Occipital lobe (tissue), 3 donors: ENCODE results near the gene ZNF345. TPM values are rescaled to one million over a fixed set of nuclear protein-coding genes. Genes with fewer than 3 reads are reported as not detected.

Experiments used
- DNase-seq: peaks from one replicate; lab custom pipeline; 2025; lab: John Stamatoyannopoulos, UW
- small RNA-seq: library from RNA; depleted of rRNA; stranded (forward); fragments of <200 nt; gene quantifications from one replicate; pipeline ENCODE3, GENCODE V24; 2014
- total RNA-seq: library from RNA; depleted of rRNA; stranded (reverse); fragments of >200 nt; gene quantifications from one replicate; pipeline ENCODE4 v1.2.3, GENCODE V29; 2014

ZNF345 gene
- total RNA-seq, 1 donor from 2014 or later, result 17.8 TPM

DNA sequence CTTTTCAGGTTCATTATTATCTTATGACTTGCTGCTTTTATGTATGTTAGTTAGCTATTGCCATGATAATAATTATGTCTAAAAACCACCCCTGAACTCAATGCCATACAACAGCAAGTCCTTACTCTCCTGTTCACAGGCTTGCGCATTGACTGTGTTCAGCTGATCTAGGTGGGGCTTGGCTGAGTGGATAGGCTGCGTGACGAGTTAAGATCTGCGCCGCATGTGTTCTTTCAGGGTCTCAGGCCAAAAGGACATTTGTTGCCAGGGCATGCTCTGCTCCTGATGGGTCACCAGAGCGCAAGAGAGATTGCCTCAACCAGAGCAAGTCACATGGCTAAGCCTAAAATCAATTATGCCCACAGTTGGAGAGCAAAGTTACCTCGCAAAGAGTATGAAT is 66.3 kb downstream of the ZNF345 start:
- no peak for DNase-seq

DNA sequence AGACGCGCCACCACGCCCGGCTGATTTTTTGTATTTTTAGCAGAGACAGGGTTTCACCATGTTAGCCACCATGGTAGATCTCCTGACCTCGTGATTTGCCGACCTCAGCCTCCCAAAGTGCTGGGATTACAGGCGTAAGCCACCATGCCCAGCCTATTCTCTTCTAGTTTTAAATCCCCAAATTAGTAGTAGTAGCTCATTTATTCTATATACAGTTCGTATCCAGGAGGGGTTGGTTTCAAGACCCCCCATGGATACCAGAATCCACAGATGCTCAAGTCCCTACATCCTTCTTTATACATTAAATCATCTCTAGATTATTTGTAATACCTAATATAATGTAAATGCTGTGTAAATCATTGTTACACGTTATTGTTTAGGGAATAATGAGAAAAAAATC is 67.4 kb downstream of the ZNF345 start:
- no peak for DNase-seq

Small RNA genes lying within 50 kb of the gene (small RNA-seq; reads per million reads assigned to genes)
- not detected for gene RF00019

Other genes with a start within 250 kb of the ZNF345 start
- 110 TPM for gene ZNF382, start 245.6 kb upstream of the ZNF345 start, total RNA-seq
- gene ZNF461, start 184.0 kb upstream of the ZNF345 start, total RNA-seq, result 45.9 TPM
- 19.2 TPM for gene ZNF567, start 163.3 kb upstream of the ZNF345 start, total RNA-seq
- gene ZNF850, start 78.1 kb upstream of the ZNF345 start, total RNA-seq, result 7.5 TPM
- 26.4 TPM for gene ZNF790, start 12.5 kb upstream of the ZNF345 start, total RNA-seq
- 8.7 TPM for gene ZNF829, start 65.4 kb downstream of the ZNF345 start, total RNA-seq
- gene ZNF568, start 65.5 kb downstream of the ZNF345 start, total RNA-seq, result 39.8 TPM
- 47.3 TPM for gene ZNF420, start 227.6 kb downstream of the ZNF345 start, total RNA-seq